Gastroesophageal sphincter (tissue), 4 donors: ENCODE data around the gene STAM. TPM values are rescaled to one million over a fixed set of nuclear protein-coding genes. Genes with fewer than 3 reads are reported as not detected.

Experiments
- ATAC-seq: fragments of 150-250 bp; one replicate; pipeline ENCODE4 v1.9.1; 2016; ENCODE audit warnings: mild to moderate bottlenecking, moderate library complexity
- H3K27ac ChIP-seq, 4 donors: fragments of 200-600 bp; sonication (generic) in 3 of 4; 1 replicate in 3 of 4; 2 replicates in 1 of 4; pipeline ENCODE4 v1.5.1; 2016 to 2019
- H3K27me3 ChIP-seq: fragments of 200-600 bp; sonication (generic); one replicate; pipeline ENCODE4 v1.5.1; 2019
- H3K36me3 ChIP-seq, 2 donors: fragments of 200-600 bp; sonication (generic); one replicate each; pipeline ENCODE4 v1.5.1; 2019; ENCODE audit warnings: control low read depth in 1 of 2
- H3K4me1 ChIP-seq, 3 donors: fragments of 200-600 bp; sonication (generic); 1 replicate in 2 of 3; 2 replicates in 1 of 3; pipeline ENCODE4 v1.5.1; 2016 to 2019; ENCODE audit warnings: control low read depth in 2 of 3
- H3K4me3 ChIP-seq, 2 donors: fragments of 200-600 bp; sonication (generic); one replicate each; pipeline ENCODE4 v1.5.1; 2019; ENCODE audit warnings: mild to moderate bottlenecking in 1 of 2, moderate library complexity in 1 of 2
- H3K9me3 ChIP-seq, 3 donors: fragments of 200-600 bp; sonication (generic); one replicate each; pipeline ENCODE4 v1.5.1; 2017 to 2019; ENCODE audit warnings: control low read depth in 2 of 3
- CTCF ChIP-seq, 4 experiments: fragments of 200-600 bp in 2 of 4; fragments of 450-650 bp in 2 of 4; sonication (generic) in 1 of 4; IDR thresholded peaks; one replicate each; pipeline ENCODE4 v1.5.1; 2017 to 2019; ENCODE audit warnings: antibody characterized with exemption in 4 of 4, mild to moderate bottlenecking in 2 of 4, moderate library complexity in 2 of 4
- EP300 ChIP-seq: sonication (generic); formaldehyde crosslinking; IDR thresholded peaks from one replicate; pipeline ENCODE4 v1.6.1; 2017; ENCODE audit warnings: antibody characterized with exemption, mild to moderate bottlenecking
- POLR2A ChIP-seq, 2 donors: fragments of 450-650 bp; IDR thresholded peaks; one replicate each; pipeline ENCODE4 v1.6.1; 2017; ENCODE audit warnings: antibody characterized with exemption in 2 of 2, mild to moderate bottlenecking in 2 of 2, moderate library complexity in 1 of 2
- POLR2AphosphoS5 ChIP-seq: sonication (generic); formaldehyde crosslinking; IDR thresholded peaks from one replicate; pipeline ENCODE4 v1.6.1; 2017; ENCODE audit warnings: antibody characterized with exemption
- WGBS, 2 donors: methylation state at CpG; one replicate each; pipeline ENCODE4 v1.1.5; 2018; ENCODE audit warnings: low coverage in 1 of 2; 5-methylcytosine and 5-hydroxymethylcytosine counted together
- total RNA-seq, 4 donors: library from RNA; depleted of rRNA; stranded (reverse); fragments of >200 nt; gene quantifications; one replicate each; pipeline ENCODE4 v1.1.0, GENCODE V29; 2016

Gene STAM
- total RNA-seq, 4 donors from 2014 or later: 14.9 to 192 (median 19.2) TPM

GRCh38 chr10:17645621-17646345 is 1.8 kb downstream of the STAM start:
- H3K27me3 ChIP-seq: no peaks in the 10 kb centered on the region
- no peaks in the 10 kb centered on the region for H3K9me3 ChIP-seq
- H3K4me3 ChIP-seq: peak overlapping the region; percentile 91 to 93
- peaks cover 8 to 74% (median 15%) of the 10 kb centered on the region in 3 donors for H3K4me1 ChIP-seq
- peak overlapping the region in 1 of 4 donors; percentile 97 for H3K27ac ChIP-seq
- no peaks in the 10 kb centered on the region for H3K36me3 ChIP-seq
- TF ChIP-seq EP300: no peak
- TF ChIP-seq POLR2AphosphoS5: no peak
- TF ChIP-seq CTCF (IDR thresholded peaks at IDR 0.05): no peak
- TF ChIP-seq POLR2A (IDR thresholded peaks at IDR 0.05): no peak
- WGBS, 2 donors: 52 to 74% methylated on average over 3 to 6 of the region's 6 CpGs
- no peak for ATAC-seq

GRCh38 chr10:17647326-17647725 is 3.4 kb downstream of the STAM start:
- no peak for TF ChIP-seq EP300
- TF ChIP-seq POLR2A (IDR thresholded peaks at IDR 0.05): no peak
- TF ChIP-seq POLR2AphosphoS5: no peak
- no peak for TF ChIP-seq CTCF (IDR thresholded peaks at IDR 0.05)
- no peak overlapping the region for H3K4me3 ChIP-seq

GRCh38 chr10:17648243-17649035 is 4.5 kb downstream of the STAM start:
- H3K4me3 ChIP-seq: no peak overlapping the region
- no peak for ATAC-seq
- H3K27me3 ChIP-seq: no peaks in the 10 kb centered on the region
- no peak for TF ChIP-seq POLR2AphosphoS5
- TF ChIP-seq CTCF (IDR thresholded peaks at IDR 0.05): no peak
- TF ChIP-seq POLR2A (IDR thresholded peaks at IDR 0.05): no peak
- no peak for TF ChIP-seq EP300
- no peaks in the 10 kb centered on the region for H3K36me3 ChIP-seq
- peaks cover 10 to 86% (median 10%) of the 10 kb centered on the region in 3 donors for H3K4me1 ChIP-seq
- H3K27ac ChIP-seq: no peak overlapping the region
- no peaks in the 10 kb centered on the region for H3K9me3 ChIP-seq
- WGBS, 2 donors: 82 to 84% methylated on average over 9 to 10 of the region's 10 CpGs

More at GRCh38 chr10:17647326-17647725, 3.4 kb downstream of the STAM start:
- 65 to 69% methylated on average over 3 of the region's 3 CpGs for WGBS, 2 donors
- Histone ChIP-seq H3K27ac (no peak overlapping the region), H3K9me3 (no peaks in the 10 kb centered on the region), H3K27me3 (no peaks in the 10 kb centered on the region), H3K36me3 (no peaks in the 10 kb centered on the region), H3K4me1 (peaks cover 10 to 85% (median 15%) of the 10 kb centered on the region in 3 donors)
- no peak for ATAC-seq

- TF ChIP-seq EP300 (no peak), POLR2A (IDR thresholded peaks at IDR 0.05) (no peak), CTCF (IDR thresholded peaks at IDR 0.05) (no peak), POLR2AphosphoS5 (no peak)
- Histone ChIP-seq H3K4me1 (peaks cover 10 to 86% (median 10%) of the 10 kb centered on the region in 3 donors), H3K27me3 (no peaks in the 10 kb centered on the region), H3K9me3 (no peaks in the 10 kb centered on the region), H3K4me3 (no peak overlapping the region), H3K36me3 (no peaks in the 10 kb centered on the region), H3K27ac (no peak overlapping the region)
- 87 to 88% methylated on average over 2 to 3 of the region's 4 CpGs for WGBS, 2 donors
- ATAC-seq: no peak
Measured at GRCh38 chr10:17649052-17649451, 5.1 kb downstream of the STAM start.
